NCI-H226 (cell line): ENCODE results near the gene PPARA.
"Not testable (repeated sequence)": the region's sequence is repeated elsewhere in the genome, so short reads cannot be mapped to it uniquely, and the experiment has no call there.

Source experiments
- DNase-seq: peaks from one replicate; pipeline ENCODE4 v3.0.0-alpha.2; 2015

PPARA gene

DNA sequence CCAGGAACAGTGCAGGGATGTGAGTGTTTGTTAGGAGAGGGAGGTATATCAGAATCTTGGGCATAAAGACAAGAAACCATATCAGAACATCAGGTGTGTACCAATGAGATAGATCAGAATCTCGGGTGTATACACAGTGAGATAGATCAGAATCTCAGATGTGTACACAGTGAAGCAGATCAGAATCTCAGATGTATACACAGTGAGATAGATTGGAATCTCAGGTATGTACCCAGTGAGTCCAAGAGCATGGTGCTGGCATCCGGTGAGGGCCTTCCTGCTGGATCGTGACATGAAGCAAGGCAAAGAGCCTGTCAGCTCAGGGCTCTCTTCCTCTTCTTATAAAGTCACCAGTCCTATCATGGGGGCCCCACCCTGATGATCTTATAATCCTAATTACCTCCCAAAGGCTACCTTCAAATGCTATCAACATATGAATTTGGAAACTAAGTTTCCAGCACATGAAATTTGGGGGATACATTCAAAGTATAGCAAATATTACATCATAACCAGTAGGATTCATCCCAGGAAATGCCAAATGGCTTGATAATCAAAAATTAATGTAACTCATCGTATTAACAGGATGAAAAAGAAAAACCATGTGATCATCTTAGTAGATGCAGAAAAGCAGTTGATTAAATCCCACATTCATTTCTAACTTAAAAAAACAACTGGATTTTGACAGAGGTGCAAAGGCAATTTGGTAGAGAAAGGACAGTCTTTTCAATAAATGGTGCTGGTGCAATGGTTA, 28.6 kb downstream of the PPARA start:
- no peak for DNase-seq

- no peak for DNase-seq
Observed at GRCh38 chr22:46179748-46180147, 29.4 kb downstream of the PPARA start.

DNA sequence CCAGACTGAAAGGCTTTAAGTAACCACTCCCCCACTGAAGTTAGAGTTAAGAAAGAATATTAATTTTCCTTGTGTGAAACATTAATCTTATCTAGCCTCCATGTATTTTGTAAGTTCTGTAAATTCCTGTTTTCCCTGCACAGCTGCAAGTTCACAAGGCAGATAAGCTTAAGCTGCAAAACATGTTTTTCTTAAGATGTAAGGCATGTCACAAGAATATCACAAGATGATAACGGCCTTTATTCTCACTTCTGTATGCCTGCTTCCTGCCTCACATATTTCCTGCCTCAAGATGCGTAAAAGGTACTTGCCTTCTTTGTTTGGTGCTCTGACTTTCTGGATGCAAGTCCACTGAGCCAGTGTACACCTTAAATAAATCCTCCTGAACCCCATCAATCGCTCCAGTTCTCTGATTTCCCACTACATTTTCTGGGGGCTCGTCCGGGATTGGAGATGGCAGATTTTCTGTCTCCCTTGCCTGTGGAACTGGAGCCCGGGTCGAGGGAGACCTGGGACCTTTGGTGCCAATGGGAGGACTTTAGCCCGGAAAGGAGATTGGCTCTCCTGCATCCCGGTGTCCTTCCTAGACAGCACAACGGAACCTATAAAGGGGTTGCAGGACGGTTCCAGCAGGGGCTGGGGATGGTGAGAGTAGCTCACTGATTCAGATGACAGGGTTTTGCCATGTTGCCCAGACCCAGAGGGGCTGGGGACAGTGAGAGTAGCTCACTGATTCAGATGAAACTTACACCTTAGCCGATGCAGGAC, 30.2 kb downstream of the PPARA start:
- no peak for DNase-seq

GRCh38 chr22:46183733-46184132, 33.4 kb downstream of the PPARA start:
- DNase-seq: no peak

- no peak for DNase-seq
Observed at GRCh38 chr22:46185283-46185682, 35.0 kb downstream of the PPARA start.

GRCh38 chr22:46187862-46188261, 37.5 kb downstream of the PPARA start:
- DNase-seq: no peak

DNA sequence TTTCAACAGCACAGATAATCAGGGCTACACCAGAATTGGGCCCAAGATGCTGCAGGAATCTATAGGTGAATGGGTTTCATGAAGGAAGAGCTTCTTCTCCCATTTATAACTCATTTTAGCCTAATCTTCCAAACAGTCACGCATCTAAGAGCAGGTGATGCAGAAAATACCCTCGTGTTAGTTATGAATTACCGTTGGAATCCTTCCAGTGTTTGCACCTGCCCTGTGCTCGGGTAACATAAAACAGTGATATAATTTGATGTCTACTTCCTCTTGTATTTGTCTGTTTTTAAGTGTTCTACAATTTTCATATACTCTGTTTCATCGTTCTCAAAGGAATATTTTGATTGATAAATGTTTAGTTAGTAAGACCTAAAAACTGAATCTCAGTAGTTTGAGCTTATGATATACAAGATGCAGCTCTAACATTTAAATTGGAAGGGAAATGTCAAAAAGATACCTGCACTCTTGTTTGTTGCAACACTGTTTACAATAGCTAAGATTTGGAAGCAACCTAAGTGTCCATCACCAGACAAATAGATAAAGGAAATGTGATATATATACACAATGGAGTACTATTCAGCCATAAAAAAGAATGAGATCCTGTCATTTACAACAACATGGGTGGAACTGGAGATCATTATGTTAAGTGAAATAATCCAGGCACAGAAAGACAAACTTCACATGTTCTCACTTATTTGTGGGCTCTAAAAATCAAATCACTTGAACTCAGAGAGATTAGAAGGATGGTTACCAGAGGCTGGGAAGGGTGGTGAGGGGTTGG, 42.1 kb downstream of the PPARA start:
- DNase-seq: no peak

DNA sequence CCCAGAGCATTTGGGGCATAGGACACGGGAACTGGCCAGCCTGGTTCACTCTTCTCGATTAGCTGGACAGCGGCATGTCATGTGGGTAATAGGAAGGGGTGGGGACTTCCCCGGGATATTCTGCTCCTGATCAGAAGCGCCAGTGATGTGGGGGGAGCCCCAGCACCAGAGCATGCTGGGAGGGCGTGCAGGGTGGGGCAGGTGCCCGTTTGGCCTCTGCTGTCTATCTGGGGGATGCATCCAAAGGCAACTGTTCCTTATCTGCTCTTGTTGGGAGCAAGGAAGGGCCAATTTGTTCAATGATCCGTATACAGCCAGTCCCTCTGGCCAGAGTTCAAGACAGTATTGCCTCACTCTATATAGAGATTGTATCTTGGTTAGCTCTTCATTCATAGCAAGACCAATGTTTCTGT, 43.6 kb downstream of the PPARA start:
- DNase-seq: no peak

DNA sequence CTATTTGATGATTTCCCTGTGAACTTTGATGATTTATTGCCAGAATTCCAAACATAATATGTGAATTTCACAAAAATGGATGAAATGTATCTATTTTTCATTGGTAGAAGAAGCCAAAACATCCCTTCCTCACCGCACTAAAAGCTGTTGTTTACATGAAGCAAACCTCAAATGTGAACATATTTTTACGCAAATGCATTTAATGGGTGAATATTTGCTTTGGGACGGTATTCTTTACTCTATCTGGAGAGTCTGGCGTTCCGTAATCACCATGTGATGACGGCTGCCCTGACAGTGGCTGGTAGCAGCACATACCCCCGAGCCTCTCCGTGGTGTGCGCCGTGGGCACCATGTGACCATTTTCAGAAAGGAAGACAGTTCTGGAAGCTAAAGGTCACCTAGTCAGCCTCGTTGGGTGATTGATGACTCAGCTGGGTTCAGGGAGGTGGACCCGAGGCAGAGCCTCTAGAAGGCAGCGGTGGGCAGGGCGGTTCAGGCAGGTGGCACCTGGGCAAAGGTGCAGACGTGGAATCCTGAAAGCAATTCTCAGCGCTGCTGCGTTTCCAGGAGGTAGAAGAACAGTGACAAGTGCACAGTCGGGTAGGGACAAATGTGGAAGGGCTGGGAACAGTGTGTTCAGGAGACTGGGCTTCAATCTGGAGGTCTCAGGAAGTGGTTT, 45.3 kb downstream of the PPARA start:
- DNase-seq: no peak

- DNase-seq: no peak
Observed at GRCh38 chr22:46196278-46196677, 46.0 kb downstream of the PPARA start.

DNA sequence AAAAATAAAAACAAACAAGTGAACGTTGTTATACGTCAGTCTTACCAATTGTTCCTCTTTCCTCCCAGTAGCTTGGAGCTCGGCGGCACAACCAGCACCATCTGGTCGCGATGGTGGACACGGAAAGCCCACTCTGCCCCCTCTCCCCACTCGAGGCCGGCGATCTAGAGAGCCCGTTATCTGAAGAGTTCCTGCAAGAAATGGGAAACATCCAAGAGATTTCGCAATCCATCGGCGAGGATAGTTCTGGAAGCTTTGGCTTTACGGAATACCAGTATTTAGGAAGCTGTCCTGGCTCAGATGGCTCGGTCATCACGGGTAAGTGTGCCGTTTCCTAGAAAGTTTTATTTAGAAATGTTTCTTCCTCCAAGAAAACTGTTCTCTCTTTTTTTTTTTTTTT, 47.9 kb downstream of the PPARA start:
- DNase-seq: no peak

GRCh38 chr22:46198806-46199205, 48.5 kb downstream of the PPARA start:
- not testable (repeated sequence) for DNase-seq

DNA sequence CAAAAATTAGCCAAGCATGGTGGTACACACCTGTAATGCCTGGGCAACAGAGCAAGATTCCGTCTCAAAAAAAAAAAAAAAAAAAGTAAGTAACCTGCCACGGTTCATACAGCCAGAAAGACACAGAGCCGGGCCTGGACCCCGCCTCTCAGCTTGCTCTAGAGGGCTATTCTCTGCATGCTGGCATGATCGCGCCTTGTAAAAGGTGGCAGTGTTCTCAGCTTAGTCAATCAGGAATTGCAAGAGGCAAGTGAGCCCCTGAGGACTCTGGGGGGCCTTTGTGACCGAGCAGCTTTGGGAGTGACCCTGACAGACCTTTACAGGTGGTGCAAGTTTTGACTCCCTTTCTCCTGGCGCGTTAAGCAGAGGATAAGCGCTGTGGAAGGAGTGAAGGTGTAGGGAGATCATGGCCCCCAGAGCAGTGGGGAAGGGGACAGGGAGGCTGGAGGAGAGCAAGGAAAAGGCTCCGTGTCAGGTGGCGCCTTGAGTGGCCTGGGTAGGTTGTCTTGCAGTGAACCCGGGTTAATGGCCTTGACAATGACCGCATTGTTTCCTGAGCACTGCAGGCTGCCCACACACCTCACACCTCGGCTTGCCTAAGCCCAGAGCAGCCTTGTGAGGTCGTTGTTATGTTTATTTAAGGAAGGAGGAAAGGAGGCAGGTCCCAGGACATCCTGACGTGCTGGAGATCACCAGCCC, 50.9 kb downstream of the PPARA start:
- DNase-seq: no peak

DNA sequence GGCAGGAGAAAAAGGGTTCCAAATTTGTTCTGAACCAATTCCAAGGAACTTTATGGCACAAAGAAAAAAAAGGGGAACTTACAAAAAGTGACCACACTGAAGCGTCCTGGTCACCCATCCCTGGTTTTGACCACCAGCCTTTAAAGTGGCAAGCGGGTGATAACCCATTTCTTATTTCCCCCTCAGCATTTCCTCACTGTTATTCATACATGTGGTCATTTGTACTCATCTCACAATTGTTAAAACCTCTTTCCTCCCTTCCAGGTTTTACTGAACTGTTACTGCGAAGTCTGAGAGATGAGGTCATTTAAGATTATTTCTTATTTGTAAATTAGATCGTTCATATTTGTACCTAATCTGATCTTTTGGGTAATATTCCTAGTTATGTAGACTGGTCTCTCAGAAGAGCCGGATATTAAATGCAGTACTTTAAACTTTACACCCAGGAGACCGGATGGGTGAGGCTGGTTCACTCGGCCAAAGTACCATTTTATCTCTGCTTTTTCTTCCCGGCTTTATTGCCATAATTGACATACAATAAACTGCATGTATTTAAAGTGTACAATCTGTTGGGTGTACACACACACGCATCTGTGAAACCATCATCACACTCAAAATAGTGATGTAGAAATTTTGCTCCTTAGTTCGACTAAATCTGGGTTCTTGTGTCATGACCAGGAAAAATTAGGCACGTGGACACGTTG, 52.7 kb downstream of the PPARA start:
- no peak for DNase-seq

DNA sequence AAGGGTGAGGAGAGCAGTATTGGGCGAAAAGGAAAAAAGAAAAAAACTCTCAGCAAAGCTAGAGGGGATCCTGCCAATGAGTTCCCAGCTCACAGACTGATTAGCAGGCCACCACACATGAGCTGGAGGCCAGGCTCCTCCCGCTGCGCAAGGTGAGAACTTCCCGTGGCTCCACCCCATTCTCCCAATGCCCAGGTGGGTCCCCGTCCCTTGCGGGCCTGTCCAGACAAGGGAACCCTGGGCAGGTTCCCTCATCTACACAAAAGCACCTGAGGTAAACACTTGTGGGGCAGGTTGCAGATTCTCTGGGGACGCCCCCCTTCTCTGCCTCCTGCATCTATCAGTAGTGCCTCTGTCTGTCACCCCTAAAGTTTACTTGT, 53.3 kb downstream of the PPARA start:
- no peak for DNase-seq

GRCh38 chr22:46209262-46209661, 58.9 kb downstream of the PPARA start:
- DNase-seq: no peak

DNA sequence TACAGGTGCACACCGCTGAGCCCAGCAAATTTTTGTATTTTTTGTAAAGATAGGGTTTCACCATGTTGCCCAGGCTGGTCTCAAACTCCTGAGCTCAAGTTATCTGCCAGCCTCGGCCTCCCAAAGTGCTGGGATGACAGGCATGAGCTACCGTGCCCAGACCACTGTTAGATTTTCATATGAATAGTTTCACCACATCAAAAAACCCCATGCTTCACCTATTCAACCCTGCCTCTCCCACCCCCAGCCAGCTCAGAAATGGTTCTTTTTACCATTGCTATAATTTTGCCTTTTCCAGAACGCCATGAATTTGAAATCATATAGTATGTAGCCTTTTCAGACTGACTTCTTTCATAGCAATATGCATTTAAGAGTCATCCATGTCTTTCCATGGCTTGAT, 61.9 kb downstream of the PPARA start:
- DNase-seq: no peak

GRCh38 chr22:46213052-46213451, 62.7 kb downstream of the PPARA start:
- no peak for DNase-seq

- no peak for DNase-seq
Observed at GRCh38 chr22:46214149-46214548, 63.8 kb downstream of the PPARA start.

- no peak for DNase-seq
Observed at GRCh38 chr22:46214616-46215015, 64.3 kb downstream of the PPARA start.

DNA sequence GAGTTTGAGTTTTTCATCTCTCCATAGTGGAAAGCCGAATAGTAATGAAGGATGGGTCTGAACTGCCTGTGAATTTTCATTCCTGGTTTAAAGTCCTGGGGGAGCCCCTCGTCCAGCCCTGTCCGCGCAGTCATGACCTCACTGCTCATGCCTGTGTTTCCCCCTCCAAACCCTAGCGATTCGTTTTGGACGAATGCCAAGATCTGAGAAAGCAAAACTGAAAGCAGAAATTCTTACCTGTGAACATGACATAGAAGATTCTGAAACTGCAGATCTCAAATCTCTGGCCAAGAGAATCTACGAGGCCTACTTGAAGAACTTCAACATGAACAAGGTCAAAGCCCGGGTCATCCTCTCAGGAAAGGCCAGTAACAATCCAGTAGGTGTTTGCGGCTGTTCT, 69.3 kb downstream of the PPARA start:
- no peak for DNase-seq

DNA sequence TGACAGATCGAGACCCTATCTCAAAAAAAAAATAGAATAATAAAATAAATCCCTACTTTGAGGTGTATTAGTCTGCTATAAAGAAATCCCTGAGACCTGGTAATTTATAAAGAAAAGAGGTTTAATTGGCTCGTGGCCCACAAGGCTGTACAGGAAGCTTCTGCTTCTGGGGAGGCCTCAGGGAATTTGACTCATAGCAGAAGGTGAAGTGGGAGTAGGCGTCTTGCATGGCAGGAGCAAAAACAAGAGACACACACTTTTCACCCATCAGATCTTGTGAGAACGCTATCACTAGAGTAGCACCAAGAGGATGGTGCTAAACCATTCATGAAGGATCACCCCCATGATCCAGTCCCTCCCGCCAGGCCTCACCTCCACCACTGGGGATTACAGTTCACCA, 70.6 kb downstream of the PPARA start:
- no peak for DNase-seq
